ENCODE data around the gene GSS.

- no peak for TF ChIP-seq TCF7L2 (IDR thresholded peaks at IDR 0.05; ENCODE audit: borderline replicate concordance, extremely low read depth, insufficient read depth, insufficient read length)
- TF ChIP-seq CTCF (IDR thresholded peaks at IDR 0.05 in 2 of 3, conservative IDR thresholded peaks at IDR 0.05 in 1 of 3; ENCODE audit: borderline replicate concordance in 1 of 3, insufficient read depth in 1 of 3, low read depth in 2 of 3, low read length in 2 of 3), result no peak
- TF ChIP-seq YY1 (IDR thresholded peaks at IDR 0.05; ENCODE audit: extremely low read depth, insufficient replicate concordance, low read depth, low read length), result no peak
- TF ChIP-seq SIN3A (IDR thresholded peaks at IDR 0.05; ENCODE audit: low read depth), result no peak
- TF ChIP-seq EGR1 (IDR thresholded peaks at IDR 0.05; ENCODE audit: low read depth), result no peak
- no peak for TF ChIP-seq CEBPB (IDR thresholded peaks at IDR 0.05; ENCODE audit: low read depth)
- TF ChIP-seq POLR2AphosphoS5 (IDR thresholded peaks at IDR 0.05; ENCODE audit: low read depth, low read length), result no peak
- TF ChIP-seq RAD21 (IDR thresholded peaks at IDR 0.05; ENCODE audit: low read depth), result no peak
These were observed 28.6 kb upstream of the GSS start for GRCh38 chr20:34983995-34984735.

Data from HCT116 (cell line).